Esophagus muscularis mucosa (tissue), 4 donors: ENCODE results near the gene NARF.

Experiments
- CTCF ChIP-seq, 3 experiments: fragments of 200-600 bp in 2 of 3; fragments of 450-650 bp in 1 of 3; sonication (generic) in 2 of 3; IDR thresholded peaks; one replicate each; pipeline ENCODE4 v1.5.1; 2017 to 2019; ENCODE audit warnings: antibody characterized with exemption in 3 of 3, mild to moderate bottlenecking in 2 of 3, moderate library complexity in 1 of 3
- EP300 ChIP-seq: sonication (generic); formaldehyde crosslinking; IDR thresholded peaks from one replicate; pipeline ENCODE4 v1.6.1; 2017; ENCODE audit warnings: antibody characterized with exemption
- POLR2A ChIP-seq: fragments of 450-650 bp; IDR thresholded peaks from one replicate; pipeline ENCODE4 v1.6.1; 2017; ENCODE audit warnings: antibody characterized with exemption, moderate library complexity, mild to moderate bottlenecking, low read depth

GRCh38 chr17:82536512-82537201, 78.1 kb downstream of the NARF start:
- TF ChIP-seq EP300, result no peak
- no peak for TF ChIP-seq CTCF (IDR thresholded peaks at IDR 0.05)
- no peak for TF ChIP-seq POLR2A
